ENCODE data around the gene LRRN2.

Gene LRRN2

DNA sequence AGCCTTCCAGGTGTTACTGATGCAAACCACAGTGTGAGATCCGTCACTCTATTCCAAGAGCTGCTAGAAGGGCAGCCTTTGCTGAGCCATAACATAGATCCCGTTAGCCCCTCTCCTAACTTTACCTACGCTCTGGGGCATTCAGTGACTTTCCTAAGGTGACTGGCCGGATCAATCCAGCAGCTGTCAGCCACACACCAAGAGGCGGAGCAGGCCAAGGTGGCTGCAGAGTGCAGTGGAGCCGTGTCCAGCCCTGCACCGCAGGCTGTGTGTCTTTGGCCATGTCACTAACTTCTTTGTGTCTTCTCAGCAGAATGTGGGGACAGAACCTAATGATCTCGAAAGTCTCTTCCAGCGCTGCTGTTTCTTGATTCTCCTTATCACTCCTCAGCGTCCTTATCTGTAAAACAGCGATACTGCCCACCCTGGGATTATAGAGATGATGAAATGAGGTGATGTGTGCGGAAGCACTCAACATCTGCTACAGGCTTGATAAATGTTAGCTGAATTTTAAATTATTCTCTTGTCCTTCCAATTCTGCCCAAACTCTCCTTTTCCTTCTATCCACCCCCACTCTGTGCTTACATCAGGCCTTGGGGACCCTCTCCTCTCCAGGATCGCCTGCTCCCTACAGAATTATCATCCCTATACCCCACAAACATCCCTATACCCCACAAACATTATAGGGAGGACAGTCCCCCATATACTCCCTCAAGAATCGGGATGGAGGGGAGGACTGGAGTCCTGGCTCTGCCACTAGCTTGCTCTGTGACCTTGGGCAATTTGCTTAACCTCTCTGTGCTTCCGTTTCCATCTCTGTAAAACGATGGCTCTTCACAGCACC is 25.8 kb upstream of the LRRN2 start:
- Histone ChIP-seq H3K27me3 (ENCODE audit: insufficient read depth, low read depth, severe bottlenecking) (no peaks in the 10 kb centered on the region), H3K9me3 (ENCODE audit: severe bottlenecking) (no peaks in the 10 kb centered on the region), H3K27ac (peak overlapping the region; percentile 44; the same call in 1 of the 2 replicates), H3K4me3 (ENCODE audit: low read depth, low read length) (peak overlapping the region; percentile 27), H3K36me3 (no peaks in the 10 kb centered on the region)
- DNase-seq: peak; percentile 70
- TF ChIP-seq, protein P1, sequence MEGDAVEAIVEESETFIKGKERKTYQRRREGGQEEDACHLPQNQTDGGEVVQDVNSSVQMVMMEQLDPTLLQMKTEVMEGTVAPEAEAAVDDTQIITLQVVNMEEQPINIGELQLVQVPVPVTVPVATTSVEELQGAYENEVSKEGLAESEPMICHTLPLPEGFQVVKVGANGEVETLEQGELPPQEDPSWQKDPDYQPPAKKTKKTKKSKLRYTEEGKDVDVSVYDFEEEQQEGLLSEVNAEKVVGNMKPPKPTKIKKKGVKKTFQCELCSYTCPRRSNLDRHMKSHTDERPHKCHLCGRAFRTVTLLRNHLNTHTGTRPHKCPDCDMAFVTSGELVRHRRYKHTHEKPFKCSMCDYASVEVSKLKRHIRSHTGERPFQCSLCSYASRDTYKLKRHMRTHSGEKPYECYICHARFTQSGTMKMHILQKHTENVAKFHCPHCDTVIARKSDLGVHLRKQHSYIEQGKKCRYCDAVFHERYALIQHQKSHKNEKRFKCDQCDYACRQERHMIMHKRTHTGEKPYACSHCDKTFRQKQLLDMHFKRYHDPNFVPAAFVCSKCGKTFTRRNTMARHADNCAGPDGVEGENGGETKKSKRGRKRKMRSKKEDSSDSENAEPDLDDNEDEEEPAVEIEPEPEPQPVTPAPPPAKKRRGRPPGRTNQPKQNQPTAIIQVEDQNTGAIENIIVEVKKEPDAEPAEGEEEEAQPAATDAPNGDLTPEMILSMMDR (IDR thresholded peaks at IDR 0.05; ENCODE audit: low read depth, low read length): no peak

DNA sequence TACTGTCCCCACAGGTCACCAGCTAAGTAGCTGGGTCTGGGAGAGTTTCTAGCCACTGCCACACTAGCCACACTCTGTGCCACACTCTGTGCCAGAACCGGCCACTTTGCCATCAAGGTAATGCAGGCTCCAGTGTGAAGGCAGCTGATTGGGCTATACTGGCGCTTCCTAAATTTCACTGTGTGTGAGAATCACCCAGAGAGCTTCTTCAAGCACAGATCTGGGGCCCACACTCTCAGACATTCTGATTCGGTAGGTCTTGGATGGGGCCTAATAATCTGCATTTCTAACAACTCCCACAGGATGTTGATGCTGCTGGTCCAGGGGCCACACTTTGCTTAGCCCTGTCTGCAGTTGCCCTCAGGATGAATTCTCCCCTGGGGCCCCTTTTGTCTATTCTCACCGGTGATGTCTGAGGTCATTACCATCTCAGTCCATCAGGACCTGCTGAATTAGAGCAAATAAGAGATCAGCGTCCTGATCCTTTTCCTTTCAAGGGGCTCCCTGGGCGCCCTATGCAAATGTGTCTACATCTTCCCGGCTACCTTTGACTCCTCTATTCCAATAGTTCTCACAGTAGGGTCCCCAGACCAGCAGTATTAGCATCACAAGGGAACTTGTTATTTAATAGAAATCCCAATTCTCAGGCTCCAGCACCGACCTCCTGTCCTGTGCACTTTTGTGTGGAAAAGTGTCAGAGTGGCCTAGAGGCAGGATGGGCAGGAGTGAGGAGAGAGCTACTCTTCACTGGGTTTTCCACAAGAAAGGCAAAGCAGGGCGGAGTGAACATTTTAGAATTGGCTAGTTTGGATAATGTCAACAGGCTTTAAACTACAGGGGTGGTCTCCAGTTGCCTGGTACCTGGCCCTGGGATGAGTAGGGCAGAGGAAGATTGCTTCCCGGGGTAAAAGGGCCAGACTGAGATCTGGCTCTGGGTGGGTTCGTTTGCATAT is 24.7 kb upstream of the LRRN2 start:
- H3K27me3 ChIP-seq (ENCODE audit: insufficient read depth, low read depth, severe bottlenecking): no peaks in the 10 kb centered on the region
- H3K9me3 ChIP-seq (ENCODE audit: severe bottlenecking): no peaks in the 10 kb centered on the region
- DNase-seq: no peak
- no peak overlapping the region for H3K27ac ChIP-seq
- no peak overlapping the region for H3K4me3 ChIP-seq (ENCODE audit: low read depth, low read length)
- TF ChIP-seq, protein P1 (IDR thresholded peaks at IDR 0.05; ENCODE audit: low read depth, low read length): no peak
- no peaks in the 10 kb centered on the region for H3K36me3 ChIP-seq

DNA sequence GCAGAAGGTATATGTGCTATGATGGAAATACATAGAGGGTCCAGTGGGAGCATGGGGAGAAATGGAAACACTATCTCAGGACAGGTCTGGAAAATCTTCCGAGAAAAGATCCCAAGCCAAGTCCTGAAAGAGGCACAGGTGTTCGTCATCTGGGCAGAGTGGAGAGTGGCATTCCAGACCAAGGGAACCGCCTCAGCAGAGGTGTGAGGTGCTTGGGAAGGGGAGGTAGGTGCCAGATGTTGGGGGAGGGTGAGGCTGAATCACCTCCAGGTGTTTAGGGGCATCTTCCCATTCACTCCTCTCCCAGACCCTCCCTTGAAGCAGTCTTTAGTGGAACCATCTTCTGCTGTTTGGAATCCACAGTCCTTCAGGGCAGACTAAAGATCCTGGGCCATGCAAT is 23.5 kb upstream of the LRRN2 start:
- TF ChIP-seq, protein P1 (IDR thresholded peaks at IDR 0.05; ENCODE audit: low read depth, low read length): no peak
- Histone ChIP-seq H3K27ac (no peak overlapping the region), H3K27me3 (ENCODE audit: insufficient read depth, low read depth, severe bottlenecking) (no peaks in the 10 kb centered on the region)

DNA sequence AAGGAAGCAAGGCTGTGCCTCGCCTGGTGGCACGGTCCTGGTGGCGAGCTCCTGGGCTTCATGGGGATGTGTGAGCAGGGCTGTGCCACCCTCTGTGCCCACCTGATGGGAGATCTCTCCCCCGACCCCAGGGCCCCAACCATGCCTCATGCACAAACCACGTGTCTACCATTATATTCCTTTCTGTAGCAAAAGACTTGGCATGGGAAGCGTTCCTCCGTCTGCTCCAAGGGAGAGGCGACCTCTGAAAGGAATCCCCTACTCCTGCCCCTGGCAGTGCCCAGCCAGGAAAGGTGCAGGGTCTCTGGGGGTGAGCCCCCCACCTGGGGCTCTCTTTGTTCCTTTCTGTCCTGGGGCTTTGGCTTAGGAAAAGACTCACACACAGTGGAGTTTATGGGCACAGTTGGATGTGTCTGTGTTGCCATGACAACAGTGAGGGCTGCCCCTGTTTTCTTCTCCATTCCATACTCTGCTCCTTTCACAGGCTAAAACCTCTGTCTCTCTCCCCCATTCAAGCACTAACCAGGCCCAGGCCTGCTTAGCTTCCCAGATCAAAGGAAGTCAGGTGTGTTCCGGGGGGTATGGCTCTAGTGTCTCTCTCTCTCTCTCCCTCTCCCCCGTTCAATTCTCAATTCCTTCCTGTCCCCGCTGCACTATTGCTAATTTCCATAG is 21.4 kb upstream of the LRRN2 start:
- TF ChIP-seq, protein P1 (IDR thresholded peaks at IDR 0.05; ENCODE audit: low read depth, low read length): no peak
- no peak overlapping the region for H3K27ac ChIP-seq
- no peak for DNase-seq
- H3K9me3 ChIP-seq (ENCODE audit: severe bottlenecking): no peaks in the 10 kb centered on the region
- H3K4me3 ChIP-seq (ENCODE audit: low read depth, low read length): no peak overlapping the region
- no peaks in the 10 kb centered on the region for H3K36me3 ChIP-seq
- no peaks in the 10 kb centered on the region for H3K27me3 ChIP-seq (ENCODE audit: insufficient read depth, low read depth, severe bottlenecking)

More for the DNA sequence above, 23.5 kb upstream of the LRRN2 start:
- no peaks in the 10 kb centered on the region for H3K9me3 ChIP-seq (ENCODE audit: severe bottlenecking)
- no peak for DNase-seq
- H3K36me3 ChIP-seq: no peaks in the 10 kb centered on the region
- no peak overlapping the region for H3K4me3 ChIP-seq (ENCODE audit: low read depth, low read length)

DNA sequence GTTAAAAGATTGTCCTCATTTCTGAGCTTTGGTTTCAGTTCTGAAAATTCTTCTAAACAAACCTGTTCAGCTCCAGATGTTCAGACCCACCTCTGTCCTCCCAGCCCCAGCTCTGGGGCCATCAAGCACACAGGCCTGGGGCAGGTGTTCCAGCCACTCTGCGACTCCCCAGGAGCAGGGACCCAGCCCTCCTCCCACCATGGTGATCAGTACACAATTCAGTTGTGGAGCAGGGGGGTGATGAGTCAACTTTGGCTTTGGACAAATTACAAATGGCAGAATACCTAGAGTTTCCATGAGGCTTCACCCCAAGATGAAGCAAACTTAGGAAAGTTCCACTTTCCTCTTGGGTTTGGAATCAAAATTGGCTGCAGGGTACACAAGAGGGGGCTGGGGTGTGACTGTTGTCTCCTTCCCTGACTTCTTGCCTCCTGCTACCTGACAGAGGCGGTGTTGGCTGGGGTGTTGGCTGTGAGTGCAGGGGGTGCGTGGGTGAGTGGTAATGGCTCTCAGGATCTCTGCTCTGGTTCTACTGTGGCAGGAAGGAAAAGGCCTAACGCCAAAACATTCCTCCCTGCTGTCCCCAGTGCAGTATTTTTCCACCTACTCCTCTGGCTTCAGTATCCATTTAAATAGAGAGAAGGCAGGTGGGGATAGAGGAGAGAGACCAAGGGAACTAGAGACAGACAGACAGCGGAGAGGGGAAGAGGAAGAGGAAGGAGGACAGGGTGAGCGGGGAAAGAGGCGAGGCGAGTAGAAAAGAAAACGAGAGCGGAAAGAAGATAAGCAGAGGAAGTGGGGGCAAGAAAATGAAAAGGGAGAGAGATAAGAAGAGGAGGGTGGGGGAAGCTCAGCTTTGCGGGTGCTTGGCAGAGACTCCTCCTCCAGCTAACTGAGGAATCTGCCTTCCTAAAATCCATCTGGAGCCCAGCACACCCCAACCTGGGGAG is 20.6 kb upstream of the LRRN2 start:
- Histone ChIP-seq H3K27me3 (ENCODE audit: insufficient read depth, low read depth, severe bottlenecking) (no peaks in the 10 kb centered on the region), H3K36me3 (no peaks in the 10 kb centered on the region), H3K27ac (no peak overlapping the region), H3K4me3 (ENCODE audit: low read depth, low read length) (no peak overlapping the region), H3K9me3 (ENCODE audit: severe bottlenecking) (no peaks in the 10 kb centered on the region)
- TF ChIP-seq, protein P1 (IDR thresholded peaks at IDR 0.05; ENCODE audit: low read depth, low read length): no peak
- DNase-seq: no peak
